Activated T-helper 1 cell treated with anti-CD3 and anti-CD28 coated beads, Interleukin-12 subunit alpha, Interleukin-12 subunit beta, Interleukin-2, Interleukin-4 antibody, amounts not matched to agents 30 ng/mL and 10 ng/mL and 1 ng/mL, durations not matched to agents 14 hours and 24 hours and 36 hours (primary cell): Measurements from ENCODE around the gene SLC45A1. TPM values are rescaled to one million over a fixed set of nuclear protein-coding genes. Genes with fewer than 3 reads are reported as not detected.
A peak's percentile ranks its signal among the peaks of the same experiment; 100 is the strongest.

ENCODE experiments used
- DNase-seq: peaks from one replicate; pipeline ENCODE4 v3.0.0; 2021; ENCODE audit warnings: low spot score
- H3K27ac Mint-ChIP-seq: one replicate; pipeline ENCODE4 v1.8.0; 2021; ENCODE audit warnings: mild to moderate bottlenecking, mixed read lengths
- H3K27me3 Mint-ChIP-seq: one replicate; pipeline ENCODE4 v1.8.0; 2022; ENCODE audit warnings: mild to moderate bottlenecking, moderate library complexity, mixed read lengths; ENCODE audit not compliant: insufficient read depth
- H3K36me3 Mint-ChIP-seq: one replicate; pipeline ENCODE4 v1.8.0; 2021; ENCODE audit warnings: low read depth, mixed read lengths
- H3K4me1 Mint-ChIP-seq: one replicate; pipeline ENCODE4 v1.8.0; 2021; ENCODE audit warnings: low read depth, mixed read lengths
- H3K4me3 Mint-ChIP-seq: one replicate; pipeline ENCODE4 v1.8.0; 2021; ENCODE audit warnings: mild to moderate bottlenecking, moderate library complexity, mixed read lengths
- H3K9me3 Mint-ChIP-seq: one replicate; pipeline ENCODE4 v1.8.0; 2021; ENCODE audit warnings: mixed read lengths
- intact Hi-C: fragments of 100-400 bp; cut with micrococcal nuclease; formaldehyde crosslinking; loops from one replicate; pipeline ENCODE4 v1.15.1; 2024
- total RNA-seq: library from RNA; stranded (reverse); gene quantifications from 2 replicates; pipeline ENCODE4 v1.2.3, GENCODE V29; 2022

Gene SLC45A1
- total RNA-seq, 1 donor from 2014 or later, result 0.57 TPM

DNA sequence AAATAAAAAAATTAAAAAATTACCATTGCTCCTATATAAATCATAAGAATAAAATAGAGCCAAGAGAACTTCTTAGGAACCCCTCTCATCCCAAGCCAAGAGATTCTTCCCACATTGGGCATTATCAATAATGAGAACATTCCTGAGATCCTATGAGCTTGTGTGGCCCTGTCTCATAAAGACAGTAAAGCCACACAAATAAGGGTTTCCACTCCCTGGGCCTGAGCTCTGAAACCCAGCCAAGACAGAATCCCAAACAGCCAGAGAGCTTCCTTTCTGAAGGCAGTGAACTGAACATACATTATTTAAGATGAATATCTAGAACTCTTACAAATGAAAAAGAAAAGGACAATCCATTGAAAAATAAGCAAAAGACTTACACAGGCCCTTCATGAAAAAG, 68.3 kb downstream of the SLC45A1 start:
- DNase-seq, result no peak
- no peaks in the 10 kb centered on the region for H3K27me3 Mint-ChIP-seq
- H3K9me3 Mint-ChIP-seq, result no peaks in the 10 kb centered on the region
- peaks cover 60% of the 10 kb centered on the region for H3K4me1 Mint-ChIP-seq
- intact Hi-C loops, result no loop called here
- H3K4me3 Mint-ChIP-seq, result no peak overlapping the region
- peaks cover 25% of the 10 kb centered on the region for H3K36me3 Mint-ChIP-seq
- no peak overlapping the region for H3K27ac Mint-ChIP-seq

DNA sequence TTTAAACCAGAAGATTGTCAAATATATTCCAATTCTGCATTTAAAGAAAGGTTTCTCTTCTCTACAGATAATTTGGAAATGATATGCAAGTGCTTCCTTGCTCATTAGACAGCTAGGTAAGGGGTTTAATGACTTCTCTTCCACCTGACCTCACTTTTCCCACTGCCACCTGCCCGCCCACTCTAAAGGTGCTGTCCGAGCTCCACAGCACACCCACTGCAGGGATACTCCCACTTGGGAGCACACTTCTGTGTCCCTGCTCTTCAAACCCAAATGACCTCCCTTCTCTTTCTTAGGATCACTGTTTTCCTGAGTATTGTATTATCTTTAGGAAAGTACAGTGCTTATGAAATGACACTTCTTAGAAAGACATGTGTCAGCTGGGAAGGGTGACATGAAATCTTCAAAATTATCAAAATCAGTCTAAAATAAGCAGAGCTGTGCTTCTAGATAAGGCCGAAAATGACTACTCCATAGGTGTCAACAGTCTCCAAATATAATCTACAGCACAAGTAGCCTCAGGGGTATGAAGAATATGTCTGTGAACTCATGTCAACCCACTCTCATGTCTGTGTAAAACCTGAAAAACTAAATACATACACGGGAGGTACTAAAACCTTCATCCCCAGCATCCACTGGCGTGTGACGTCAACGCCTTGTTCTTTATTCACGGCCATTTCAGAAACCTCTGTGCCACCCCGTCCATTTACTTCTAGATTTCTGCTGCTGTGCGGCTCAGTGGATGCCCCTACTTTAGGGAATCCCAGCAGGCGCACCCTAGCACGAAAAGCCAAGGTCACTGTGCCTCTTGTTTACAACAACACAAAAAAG, 71.0 kb downstream of the SLC45A1 start:
- intact Hi-C loops, result no loop called here

DNA sequence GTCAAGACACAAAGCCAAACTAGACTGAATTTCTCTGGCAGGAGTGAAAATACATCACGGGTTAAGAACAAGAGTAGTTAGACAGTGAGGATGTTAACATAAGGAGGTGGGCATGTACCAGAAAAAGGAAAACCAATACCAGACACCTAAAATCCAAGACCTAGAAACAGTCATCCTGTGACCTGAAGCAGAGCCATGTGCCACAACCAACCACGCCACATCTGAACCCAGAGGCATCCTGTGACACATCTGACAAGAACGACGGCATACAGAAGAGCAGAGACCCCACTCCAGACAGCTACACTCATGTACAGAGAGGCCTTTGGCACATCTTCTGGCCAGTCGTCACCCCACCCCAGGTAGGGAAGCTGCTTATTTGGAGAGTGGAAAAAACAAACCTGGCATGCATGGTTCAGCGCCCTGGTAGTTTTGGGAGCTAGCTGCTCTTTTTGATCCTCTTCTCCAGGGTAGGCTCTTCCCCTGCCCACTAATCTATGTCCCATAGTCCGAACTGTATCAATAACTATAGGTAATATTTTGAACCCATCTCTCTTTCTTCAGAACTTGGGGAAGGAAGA, 72.1 kb downstream of the SLC45A1 start:
- H3K36me3 Mint-ChIP-seq, result peaks cover 21% of the 10 kb centered on the region
- H3K4me1 Mint-ChIP-seq, result peaks cover 56% of the 10 kb centered on the region
- no peaks in the 10 kb centered on the region for H3K27me3 Mint-ChIP-seq
- H3K27ac Mint-ChIP-seq, result no peak overlapping the region
- H3K9me3 Mint-ChIP-seq, result no peaks in the 10 kb centered on the region
- DNase-seq, result no peak
- intact Hi-C loops, result no loop called here
- H3K4me3 Mint-ChIP-seq, result no peak overlapping the region

More for the DNA sequence above, 71.0 kb downstream of the SLC45A1 start:
- no peak for DNase-seq
- Mint-ChIP-seq H3K27me3 (no peaks in the 10 kb centered on the region), H3K9me3 (no peaks in the 10 kb centered on the region), H3K4me1 (peaks cover 54% of the 10 kb centered on the region), H3K36me3 (peaks cover 24% of the 10 kb centered on the region), H3K27ac (no peak overlapping the region), H3K4me3 (no peak overlapping the region)

DNA sequence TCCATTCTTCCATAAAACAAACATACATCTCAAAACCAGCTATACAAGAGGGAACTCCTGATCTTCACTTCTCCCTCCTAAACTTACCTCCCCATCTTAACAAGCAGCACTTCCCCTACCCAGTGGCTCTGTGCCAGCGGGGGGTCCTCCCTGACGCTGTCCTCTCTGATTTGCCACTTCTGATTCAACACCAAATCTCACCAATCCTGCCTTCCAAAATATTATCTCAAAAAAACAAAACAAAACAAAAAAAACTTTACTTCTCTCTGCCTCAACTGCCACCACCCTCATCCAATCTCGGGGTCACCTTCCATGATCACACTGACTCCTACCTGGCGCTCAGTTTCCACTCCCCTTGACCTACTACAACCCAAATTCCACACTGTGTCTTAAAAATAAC, 72.8 kb downstream of the SLC45A1 start:
- H3K27me3 Mint-ChIP-seq, result no peaks in the 10 kb centered on the region
- no peaks in the 10 kb centered on the region for H3K9me3 Mint-ChIP-seq
- intact Hi-C loops, result no loop called here
- no peak for DNase-seq
- H3K27ac Mint-ChIP-seq, result no peak overlapping the region
- peaks cover 21% of the 10 kb centered on the region for H3K36me3 Mint-ChIP-seq
- no peak overlapping the region for H3K4me3 Mint-ChIP-seq
- peaks cover 62% of the 10 kb centered on the region for H3K4me1 Mint-ChIP-seq

DNA sequence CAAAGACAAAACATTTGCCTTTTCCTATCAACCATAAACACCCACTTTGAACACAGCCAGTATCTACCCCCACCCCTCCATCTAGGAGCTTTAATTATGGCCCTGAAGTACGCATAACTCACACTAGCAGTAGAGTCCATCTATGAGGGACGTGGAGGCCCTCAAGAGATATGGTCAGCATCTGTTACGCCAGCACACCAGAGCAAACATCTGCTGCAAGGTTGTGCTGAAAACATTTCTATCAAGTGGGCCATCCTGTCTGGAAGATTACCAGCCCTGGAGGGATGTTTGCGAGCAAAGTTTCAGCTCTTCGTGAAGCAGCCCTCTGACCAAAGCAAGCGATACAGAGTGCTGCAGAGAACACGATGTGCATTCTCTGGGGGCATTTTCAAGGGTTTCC, 74.6 kb downstream of the SLC45A1 start:
- Mint-ChIP-seq H3K9me3 (no peaks in the 10 kb centered on the region), H3K27ac (peak overlapping the region; percentile 45), H3K4me1 (peaks cover 71% of the 10 kb centered on the region), H3K27me3 (no peaks in the 10 kb centered on the region), H3K36me3 (peaks cover 17% of the 10 kb centered on the region), H3K4me3 (no peak overlapping the region)
- intact Hi-C loops, result no loop called here
- DNase-seq, result no peak
